ENCODE results near the gene TKT.

TKT gene

DNA sequence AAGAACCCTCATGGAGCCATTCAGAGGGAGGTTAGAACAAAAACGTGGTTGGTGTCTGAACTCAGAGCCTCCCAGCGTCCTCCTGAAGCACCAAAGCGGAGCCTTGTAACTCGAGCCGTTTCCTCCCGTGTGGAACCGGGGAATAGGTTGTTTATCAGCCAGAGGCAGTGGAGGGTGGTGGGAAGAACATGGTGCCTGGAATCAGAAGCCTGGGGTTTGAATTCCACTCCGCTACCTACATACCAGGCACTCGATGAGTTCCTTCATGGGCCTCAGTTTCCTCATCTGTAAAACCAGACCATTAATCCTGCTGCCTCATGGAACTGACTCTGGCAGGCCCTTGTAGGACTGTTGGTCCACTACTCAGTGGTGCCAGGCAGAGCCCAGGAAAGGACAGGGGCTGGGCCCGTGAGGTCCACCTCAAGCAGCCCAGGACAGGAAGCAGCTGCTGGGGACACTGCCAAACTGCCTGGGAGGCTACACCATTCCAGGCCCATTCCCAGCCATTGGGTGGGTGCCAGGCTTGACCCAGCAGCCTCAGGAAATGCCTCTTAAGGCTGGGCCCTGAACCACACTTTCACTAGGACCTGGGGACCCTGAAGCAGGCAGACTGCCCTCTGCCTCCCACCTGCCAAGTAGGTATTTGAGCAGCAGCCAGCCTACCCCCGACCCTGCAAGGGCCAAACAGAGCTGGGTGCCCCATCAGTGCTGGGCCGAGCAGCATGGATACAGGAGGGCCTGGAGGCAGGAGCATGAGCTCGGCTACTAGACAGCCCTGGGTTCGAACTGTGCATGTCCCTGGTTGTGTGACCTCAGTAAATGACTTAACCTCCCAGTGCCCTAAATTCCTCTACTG lies 61.4 kb downstream of the TKT start:
- DNase-seq: no peak

DNA sequence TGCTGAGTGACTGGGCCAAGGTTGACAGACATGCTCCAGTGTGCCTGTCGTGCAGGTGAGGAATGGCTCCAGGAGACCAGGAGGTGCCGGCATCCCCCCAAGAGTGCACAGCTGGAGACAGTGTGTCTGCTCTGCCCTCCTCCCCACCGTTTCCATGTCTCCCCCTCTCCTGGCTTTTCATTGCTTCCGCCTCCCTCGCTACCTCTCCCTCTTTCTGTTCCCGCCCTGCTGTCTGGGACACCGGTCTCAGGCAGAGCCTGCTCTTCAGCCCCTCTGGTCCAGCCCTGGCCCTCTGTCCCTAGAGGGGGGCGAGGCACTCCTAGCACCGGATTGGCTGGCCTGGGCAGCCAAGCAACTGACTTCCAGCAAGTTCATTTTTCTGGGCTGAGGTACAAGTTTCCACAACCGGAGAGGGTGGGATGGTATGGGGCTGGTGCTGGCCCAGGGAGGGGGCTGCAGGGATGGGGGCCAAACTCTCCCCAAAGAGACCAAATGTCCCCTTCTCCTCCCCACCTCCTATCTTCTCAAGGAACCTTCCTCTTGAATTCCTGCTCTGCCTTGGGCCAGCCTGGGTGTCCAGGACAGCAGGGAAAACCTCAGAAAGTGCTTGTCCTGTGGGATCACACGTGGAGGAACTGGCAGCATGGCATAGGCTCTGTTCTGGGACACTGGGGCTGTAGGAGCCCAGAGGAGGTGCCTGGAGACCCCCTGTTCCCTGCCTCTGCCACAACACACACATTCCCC lies 62.2 kb downstream of the TKT start:
- no peak for DNase-seq

DNA sequence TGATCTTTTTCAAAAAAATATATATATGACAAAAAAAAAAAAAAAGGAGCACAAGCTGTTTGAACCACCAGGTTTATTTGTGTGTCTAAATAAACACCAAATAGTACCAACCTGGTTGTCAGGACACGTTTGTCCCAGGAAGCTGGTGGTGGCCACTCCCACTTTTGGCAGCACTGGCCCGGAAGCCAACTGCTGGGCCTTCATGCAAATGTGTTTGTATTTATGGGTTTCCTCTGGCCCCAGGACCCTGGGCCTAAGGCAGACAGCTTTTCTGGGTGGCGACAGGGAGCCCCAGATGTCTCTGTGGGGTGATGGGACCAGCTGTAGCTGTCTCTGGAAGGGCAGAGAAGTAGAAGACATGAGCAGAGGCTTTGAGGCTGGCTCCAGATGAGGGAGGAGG lies 63.2 kb downstream of the TKT start:
- DNase-seq: no peak

DNA sequence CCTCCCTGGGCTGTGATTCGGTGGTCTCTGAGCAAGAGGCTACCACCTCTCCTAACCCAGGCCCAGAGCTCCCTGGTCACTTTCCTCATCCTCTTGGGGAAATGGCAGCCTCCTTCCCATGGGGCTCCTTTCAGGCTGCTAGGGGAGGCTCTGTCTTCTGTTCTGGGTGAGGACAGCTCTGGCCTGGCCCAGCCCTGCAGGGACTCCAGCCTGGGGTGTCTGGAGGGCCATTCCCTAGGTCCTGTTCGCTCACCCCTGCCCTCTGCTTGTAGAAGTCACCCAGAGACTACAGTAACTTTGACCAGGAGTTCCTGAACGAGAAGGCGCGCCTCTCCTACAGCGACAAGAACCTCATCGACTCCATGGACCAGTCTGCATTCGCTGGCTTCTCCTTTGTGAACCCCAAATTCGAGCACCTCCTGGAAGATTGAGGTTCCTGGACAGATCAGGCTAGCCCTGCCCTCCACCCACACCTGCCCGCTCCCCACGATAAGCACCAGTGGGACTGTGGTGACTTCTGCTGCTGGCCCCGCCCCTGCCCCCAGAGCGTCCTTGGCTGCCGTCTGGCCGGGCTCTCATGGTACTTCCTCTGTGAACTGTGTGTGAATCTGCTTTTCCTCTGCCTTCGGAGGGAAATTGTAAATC lies 63.9 kb downstream of the TKT start:
- DNase-seq: no peak

DNA sequence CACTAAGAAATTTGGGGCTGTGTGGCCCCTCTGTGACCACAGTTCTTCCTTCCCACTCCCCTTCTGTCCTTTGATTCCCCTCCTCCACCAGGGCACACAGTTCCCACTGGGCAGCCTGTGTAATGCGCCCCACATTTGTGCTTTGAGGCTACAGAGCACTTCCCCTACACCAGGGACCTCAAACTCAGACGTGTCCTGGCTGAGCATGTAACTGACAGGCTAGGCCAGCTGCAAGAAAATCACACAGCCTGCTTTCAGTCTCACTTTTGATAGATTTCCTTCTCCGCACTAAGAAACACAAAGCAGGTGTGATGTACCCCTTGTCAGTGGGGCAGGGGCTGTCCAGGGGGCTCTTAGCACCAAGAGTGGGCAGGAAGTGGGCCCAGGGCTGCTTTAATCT lies 65.2 kb downstream of the TKT start:
- no peak for DNase-seq

DNA sequence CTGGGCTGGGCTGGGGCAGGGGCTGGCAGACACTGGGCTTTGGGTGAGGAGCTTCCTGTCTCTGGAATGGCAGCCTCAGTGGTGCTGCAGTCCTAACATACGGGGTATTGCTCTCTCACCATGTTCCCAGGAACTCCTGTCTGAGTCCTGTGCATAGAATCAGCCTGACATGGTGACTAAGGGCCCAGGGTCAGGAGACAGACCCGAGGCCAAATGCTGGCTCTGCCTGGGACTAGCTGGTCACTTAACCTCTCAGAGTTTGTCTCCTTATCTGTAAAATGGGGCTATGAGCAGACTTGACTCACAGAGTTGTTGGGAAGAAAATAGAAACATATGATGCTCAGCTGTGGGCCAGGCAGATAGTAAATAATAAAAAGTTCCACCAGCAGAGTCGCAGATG lies 66.5 kb downstream of the TKT start:
- DNase-seq: no peak

DNA sequence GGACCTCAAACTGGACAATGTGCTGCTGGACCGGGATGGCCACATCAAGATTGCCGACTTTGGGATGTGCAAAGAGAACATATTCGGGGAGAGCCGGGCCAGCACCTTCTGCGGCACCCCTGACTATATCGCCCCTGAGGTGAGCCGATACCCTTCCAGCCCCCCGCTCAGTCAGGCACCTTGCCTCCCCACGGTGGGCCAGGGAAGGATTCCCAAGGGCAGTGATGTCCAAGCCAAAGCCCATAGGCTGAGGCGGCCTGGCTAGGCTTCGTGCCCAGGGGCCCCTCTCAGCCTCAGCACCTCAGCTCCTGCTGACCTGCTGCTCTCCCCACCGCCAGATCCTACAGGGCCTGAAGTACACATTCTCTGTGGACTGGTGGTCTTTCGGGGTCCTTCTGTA lies 67.1 kb downstream of the TKT start:
- no peak for DNase-seq

DNA sequence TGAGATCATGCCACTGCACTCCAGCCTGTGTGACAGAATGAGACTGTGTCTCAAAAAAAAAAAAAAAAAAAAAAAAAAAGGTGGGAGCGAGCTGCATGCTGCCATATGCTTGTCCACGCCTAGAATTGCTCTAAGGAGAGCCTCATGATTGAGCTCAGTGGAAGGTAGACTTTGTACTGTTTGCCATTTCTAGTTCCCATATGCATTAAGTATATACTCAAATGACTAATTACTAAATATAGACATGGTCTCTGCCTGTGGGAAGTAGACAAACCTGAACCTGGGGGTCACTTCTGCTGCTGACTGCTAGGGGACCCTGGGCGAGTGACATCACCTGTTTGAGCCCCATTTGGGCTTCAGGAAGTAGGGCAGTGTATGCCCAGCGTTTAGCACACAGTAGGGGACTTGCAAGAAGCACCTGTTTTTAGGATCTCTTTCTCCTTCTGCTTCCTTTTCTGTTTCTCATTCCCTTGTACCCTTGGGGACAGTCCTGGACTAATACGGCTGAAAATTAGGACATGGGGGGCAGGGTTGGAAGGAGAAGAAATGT lies 67.6 kb downstream of the TKT start:
- no peak for DNase-seq

DNA sequence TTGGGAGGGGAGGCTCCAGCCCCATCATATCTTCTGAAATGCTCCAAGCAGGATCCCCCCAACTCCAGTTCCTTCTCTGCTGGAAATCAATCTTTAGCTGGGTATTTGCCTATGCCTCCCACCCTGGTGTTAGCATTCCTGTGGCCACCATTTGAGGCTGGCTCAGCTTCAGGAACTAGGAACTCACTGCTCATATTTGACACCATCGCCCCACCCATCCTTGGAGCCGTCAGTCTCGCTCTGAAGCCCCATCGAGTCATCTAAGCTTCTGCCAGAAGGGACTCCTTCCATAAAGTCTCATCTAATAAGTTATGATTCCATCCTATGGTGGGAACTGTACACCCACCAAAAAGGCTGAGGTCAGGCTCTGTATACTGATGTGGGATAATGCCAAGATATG lies 68.4 kb downstream of the TKT start:
- DNase-seq: no peak

DNA sequence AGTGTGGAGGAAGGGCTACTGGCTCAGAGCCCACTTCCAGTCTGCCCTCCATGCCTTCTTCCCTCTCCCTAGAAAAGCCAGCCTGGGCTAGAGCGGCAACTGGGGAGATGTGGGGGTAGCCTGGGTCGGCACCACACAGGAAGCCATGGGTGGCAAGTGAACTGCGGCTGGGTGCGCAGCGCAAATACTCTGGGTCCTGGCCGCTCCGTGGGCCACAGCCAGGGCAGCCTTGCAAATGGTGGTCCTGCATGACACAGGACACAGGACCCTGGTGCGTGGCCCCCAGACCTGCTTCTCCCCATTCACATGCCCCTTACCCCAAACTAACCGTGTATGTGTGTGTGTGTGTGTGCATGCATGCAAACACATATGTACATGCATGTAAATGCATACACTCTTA lies 69.1 kb downstream of the TKT start:
- DNase-seq: no peak

DNA sequence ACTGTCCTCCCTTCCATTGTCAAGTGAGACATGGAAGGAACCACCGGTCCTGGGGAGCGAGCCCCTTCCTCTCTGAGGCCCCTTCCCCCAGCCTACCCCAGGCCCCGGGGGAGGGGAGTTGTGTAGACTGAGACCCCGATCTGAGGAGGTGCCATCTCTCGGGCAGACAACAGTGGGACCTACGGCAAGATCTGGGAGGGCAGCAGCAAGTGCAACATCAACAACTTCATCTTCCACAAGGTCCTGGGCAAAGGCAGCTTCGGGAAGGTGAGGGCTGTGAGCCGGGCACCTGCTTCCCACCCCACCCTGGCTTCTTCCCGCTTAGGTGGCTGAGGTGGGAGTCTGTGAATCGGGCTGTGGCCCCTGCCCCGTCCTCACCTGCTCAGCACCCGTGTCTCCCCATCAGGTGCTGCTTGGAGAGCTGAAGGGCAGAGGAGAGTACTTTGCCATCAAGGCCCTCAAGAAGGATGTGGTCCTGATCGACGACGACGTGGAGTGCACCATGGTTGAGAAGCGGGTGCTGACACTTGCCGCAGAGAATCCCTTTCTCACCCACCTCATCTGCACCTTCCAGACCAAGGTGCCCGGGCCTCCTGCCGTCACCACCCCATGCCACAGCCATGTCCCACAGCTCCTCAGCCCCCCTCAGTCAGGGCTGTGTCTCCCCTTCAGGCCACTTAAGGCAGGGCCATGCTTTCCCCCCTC lies 69.9 kb downstream of the TKT start:
- no peak for DNase-seq

DNA sequence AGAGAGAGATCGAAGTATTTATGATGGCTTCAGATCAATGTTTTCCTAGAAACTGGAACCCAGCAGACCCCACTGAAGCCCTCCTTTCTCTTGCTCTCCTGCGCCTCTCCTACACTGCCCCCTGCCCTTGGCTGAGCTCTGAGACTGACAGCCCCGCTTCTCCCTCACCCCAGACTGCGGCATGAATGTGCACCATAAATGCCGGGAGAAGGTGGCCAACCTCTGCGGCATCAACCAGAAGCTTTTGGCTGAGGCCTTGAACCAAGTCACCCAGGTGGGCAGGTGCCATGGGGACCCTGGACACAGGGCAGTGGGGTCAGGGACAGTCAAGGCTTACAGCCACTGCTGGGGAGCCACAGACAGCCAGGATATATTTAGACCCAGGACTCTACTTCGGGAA lies 71.1 kb downstream of the TKT start:
- DNase-seq: no peak

DNA sequence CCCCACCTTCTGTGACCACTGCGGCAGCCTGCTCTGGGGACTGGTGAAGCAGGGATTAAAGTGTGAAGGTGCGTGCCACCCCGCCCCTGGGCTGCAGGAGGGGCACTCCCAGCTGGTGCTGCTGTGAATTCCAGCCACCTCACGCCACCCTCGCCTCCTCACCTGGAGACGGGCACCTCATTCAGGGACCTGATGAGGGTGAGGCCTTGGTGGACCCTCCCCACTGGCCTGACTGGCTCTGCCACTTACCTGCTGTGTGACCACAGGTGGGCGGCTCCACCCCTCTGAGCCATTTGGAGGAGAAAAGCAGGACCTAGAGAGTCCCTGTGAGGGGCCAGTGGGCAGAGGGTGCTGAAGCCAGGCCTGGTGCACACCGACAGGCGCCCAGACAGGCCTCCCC lies 72.3 kb downstream of the TKT start:
- no peak for DNase-seq

DNA sequence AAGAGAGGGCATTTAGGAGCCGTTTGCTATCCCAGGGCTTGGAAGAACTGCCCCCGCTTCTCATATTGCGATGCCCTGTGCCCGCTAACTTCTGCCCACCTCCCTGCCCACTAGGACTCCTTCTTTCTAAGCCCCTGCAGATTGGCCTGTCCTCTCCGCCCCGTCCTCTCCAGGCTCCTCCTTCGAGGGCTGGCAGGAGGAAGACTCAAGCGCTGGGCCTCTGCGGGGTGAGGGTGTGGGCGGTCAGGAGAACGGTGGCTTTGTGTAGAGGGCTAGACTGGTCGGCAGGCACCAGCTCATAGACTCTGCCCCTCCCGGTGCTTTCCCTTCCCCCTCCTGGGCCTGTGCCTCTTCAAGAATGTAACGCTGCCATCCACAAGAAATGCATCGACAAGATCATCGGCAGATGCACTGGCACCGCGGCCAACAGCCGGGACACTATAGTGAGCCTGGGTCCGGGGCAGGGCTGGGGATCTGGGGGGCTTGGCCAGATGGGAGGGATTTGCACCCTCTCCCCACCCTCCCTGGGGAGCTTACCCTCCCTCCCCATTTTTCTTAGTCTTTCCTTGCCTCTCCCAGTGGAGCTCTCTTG lies 73.0 kb downstream of the TKT start:
- no peak for DNase-seq

DNA sequence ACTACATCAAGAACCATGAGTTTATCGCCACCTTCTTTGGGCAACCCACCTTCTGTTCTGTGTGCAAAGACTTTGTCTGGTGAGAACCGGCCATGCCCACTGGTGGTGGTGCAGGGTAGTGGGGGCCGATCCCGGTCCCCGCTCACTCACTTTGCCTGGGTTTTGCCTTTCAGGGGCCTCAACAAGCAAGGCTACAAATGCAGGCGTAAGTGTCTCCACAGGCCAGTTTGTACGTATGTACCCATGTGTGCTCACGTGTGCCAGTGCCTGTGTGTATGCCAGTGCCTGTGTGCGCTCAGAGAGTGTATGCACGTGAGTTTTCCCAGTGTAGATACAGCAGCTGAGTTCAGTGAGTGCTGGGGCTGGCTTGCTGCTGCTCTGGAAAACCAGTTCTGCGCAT lies 74.3 kb downstream of the TKT start:
- no peak for DNase-seq

DNA sequence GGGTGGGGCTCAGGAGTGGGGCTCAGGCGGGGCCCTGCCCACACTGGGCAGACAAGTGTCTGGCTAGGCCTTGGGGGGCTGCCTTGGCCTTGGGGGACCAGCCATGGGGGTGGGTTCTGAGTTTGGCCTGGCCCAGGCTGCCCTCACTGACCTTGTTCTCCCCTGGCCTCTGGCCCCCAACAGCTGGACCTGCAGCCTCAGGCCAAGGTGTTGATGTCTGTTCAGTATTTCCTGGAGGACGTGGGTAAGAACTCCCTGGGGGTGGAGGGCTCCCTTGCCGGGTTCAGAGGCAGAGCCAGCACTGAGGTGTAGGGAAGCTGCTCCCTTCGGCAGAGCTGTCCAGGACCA lies 74.8 kb downstream of the TKT start:
- no peak for DNase-seq

DNA sequence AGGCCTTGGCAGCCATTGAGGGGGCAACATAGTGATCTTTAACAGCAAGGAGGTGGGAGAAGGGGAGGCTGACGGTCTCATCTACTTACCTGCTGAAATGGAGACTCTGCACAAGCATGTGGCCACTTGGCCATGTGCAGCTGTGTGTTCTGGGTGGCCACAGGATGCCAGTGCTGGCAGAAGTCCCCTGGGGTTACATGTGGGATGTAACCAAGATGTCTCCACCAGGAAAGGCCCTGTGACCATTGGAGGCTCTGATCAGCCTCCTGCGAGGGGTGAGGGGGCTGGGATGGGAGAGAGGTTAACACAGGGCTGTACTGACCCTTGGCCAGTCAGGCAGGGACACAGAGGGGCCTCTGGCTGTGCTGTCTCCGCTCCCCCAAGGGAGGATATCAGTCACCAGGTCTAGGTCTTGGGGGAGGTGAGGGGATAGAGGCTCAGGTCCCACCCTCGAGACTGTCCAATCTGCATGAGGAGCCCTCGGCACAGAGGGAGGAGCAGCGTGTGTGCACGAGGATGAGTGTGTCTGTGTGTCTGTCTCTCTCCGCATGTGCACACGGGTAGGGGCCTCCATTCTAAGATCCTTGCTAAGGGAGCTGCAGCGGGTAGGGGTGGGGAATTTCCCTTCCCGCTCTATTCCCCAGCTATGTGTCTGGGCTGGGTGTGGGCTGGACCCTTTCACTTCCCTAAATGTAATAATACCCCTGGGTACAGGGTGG lies 75.4 kb downstream of the TKT start:
- DNase-seq: no peak

DNA sequence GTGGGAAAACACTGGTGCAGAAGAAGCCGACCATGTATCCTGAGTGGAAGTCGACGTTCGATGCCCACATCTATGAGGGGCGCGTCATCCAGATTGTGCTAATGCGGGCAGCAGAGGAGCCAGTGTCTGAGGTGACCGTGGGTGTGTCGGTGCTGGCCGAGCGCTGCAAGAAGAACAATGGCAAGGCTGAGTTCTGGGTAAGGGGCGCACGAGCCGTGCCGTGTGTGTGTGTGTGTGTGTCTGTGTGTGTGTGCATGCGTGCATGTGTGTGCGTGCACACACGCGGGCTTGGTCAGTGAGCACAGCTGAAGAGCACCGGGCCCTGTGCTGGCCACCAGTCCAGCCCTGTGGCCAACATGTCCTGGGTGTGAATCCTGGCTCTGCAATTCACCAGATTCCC lies 76.2 kb downstream of the TKT start:
- no peak for DNase-seq

DNA sequence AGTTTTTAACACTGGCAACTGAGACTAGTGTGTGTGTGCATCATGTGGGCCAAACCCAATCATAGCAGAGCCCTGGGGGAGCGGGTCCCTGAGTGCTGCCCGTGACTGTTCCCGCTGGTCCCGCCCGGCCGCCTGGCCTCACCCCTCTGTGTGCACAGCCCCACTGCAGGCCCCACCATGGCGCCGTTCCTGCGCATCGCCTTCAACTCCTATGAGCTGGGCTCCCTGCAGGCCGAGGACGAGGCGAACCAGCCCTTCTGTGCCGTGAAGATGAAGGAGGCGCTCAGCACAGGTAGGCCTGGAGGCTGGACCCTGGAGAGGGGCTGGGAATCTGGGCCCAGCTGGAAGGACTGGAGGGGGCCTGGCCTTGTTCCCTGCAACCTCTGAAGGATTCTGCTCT lies 77.6 kb downstream of the TKT start:
- DNase-seq: no peak

DNA sequence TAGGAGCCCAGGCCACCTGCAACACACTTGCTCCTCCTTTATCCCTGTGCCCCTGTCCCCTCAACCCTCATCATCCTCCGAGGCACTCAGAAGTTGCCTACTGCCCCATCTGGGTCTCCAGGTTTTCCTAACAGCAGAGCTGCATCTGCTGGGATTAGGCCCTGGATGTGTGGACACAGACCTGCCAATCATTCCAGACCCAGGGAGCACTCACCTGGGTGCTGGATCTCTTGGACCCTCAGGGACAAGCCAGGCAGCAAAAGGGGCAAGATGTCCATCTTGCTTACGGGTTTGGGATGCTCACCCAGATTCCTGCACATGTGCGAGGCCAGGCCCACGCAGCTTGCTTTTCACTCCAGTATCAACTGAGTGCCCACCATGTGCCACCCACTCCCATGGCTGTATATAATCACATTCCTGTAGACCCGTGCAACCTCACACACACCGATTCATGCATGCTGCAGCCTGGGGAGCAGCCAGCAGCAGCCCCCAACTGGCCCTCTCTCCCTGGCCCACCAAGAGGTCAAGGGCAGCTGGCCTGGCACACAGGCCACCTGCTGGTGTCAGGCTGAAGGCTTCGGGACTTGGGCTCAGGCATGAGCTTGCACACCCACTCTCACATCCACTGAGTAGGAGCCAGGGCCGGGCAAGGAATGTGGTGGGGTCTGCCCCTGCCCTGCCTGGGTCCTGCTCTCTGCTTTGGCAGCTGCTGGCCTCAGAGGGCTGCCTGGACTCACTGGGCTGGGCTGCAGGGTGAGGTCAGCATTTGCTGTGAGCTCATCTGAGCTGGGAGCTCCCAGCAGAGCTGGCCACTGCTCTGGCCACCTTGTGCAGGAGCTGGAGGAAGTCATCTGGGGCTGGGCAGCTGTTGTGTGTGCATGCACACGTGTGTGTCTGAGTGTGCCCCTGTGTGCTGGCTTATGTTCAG lies 79.9 kb downstream of the TKT start:
- no peak for DNase-seq

Data from NK-92 treated with Interleukin-12 subunit alpha and Interleukin-12 subunit beta, amount 100 ng/mL, for 24 hours (cell line).